ENCODE measurements around the gene GART.

GART gene

DNA sequence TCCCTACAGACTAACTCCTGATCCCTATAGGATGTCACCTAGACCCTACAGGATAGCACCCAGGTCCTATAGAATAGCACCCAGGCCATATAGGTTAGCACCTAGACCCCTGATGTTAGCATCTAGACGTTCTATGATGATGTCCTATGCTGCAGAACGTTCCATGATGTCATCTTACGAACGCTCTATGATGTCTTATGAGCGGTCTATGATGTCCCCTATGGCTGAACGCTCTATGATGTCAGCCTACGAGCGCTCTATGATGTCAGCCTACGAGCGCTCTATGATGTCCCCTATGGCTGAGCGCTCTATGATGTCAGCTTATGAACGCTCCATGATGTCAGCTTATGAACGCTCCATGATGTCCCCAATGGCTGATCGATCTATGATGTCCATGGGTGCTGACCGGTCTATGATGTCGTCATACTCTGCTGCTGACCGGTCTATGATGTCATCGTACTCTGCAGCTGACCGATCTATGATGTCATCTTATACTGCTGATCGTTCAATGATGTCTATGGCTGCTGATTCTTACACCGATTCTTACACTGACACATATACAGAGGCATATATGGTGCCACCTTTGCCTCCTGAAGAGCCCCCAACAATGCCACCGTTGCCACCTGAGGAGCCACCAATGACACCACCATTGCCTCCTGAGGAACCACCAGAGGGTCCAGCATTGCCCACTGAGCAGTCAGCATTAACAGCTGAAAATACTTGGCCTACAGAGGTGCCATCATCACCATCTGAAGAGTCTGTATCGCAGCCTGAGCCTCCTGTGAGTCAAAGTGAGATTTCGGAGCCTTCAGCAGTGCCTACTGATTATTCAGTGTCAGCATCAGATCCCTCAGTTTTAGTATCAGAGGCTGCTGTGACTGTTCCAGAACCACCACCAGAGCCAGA lies 10.4 kb upstream of the GART start:
- H3K9me2 ChIP-seq (ENCODE audit: low read depth, low read length) = no peaks in the 10 kb centered on the region
- H3K4me2 ChIP-seq (ENCODE audit: low read length) = no peak overlapping the region
- no peak overlapping the region for H3K9ac ChIP-seq (ENCODE audit: low read length)
- no peaks in the 10 kb centered on the region for H3K4me1 ChIP-seq (ENCODE audit: insufficient read depth, low read length, severe bottlenecking)
- H3K9me3 ChIP-seq (ENCODE audit: low read length) = no peaks in the 10 kb centered on the region
- TF ChIP-seq, protein P1, sequence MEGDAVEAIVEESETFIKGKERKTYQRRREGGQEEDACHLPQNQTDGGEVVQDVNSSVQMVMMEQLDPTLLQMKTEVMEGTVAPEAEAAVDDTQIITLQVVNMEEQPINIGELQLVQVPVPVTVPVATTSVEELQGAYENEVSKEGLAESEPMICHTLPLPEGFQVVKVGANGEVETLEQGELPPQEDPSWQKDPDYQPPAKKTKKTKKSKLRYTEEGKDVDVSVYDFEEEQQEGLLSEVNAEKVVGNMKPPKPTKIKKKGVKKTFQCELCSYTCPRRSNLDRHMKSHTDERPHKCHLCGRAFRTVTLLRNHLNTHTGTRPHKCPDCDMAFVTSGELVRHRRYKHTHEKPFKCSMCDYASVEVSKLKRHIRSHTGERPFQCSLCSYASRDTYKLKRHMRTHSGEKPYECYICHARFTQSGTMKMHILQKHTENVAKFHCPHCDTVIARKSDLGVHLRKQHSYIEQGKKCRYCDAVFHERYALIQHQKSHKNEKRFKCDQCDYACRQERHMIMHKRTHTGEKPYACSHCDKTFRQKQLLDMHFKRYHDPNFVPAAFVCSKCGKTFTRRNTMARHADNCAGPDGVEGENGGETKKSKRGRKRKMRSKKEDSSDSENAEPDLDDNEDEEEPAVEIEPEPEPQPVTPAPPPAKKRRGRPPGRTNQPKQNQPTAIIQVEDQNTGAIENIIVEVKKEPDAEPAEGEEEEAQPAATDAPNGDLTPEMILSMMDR (IDR thresholded peaks at IDR 0.05; ENCODE audit: low read length) = no peak
- no peak for TF ChIP-seq EZH2 (IDR thresholded peaks at IDR 0.05; ENCODE audit: borderline replicate concordance, low read length)
- H3K27ac ChIP-seq (ENCODE audit: low read depth, low read length, poor library complexity, severe bottlenecking) = no peak overlapping the region
- no peak overlapping the region for H2AFZ ChIP-seq (ENCODE audit: low read length)
- H3K4me3 ChIP-seq (ENCODE audit: low read depth, low read length, poor library complexity, severe bottlenecking) = no peak overlapping the region
- H4K20me1 ChIP-seq (ENCODE audit: insufficient read depth, low read length) = peaks cover 2% of the 10 kb centered on the region; the same call in 1 of the 2 replicates
- H3K79me2 ChIP-seq (ENCODE audit: insufficient read depth, low read length) = peaks cover 78% of the 10 kb centered on the region
- H3K27me3 ChIP-seq (ENCODE audit: insufficient read depth, low read length) = no peaks in the 10 kb centered on the region
- H3F3A ChIP-seq (ENCODE audit: insufficient read depth, low read length) = no peaks in the 10 kb centered on the region
- H3K36me3 ChIP-seq (ENCODE audit: insufficient read depth, low read length) = peaks cover 99% of the 10 kb centered on the region

GRCh38 chr21:33551664-33552063 lies 9.7 kb upstream of the GART start:
- Histone ChIP-seq H3K4me1 (ENCODE audit: insufficient read depth, low read length, severe bottlenecking) (no peaks in the 10 kb centered on the region), H3K9ac (ENCODE audit: low read length) (no peak overlapping the region), H3F3A (ENCODE audit: insufficient read depth, low read length) (no peaks in the 10 kb centered on the region), H3K4me2 (ENCODE audit: low read length) (no peak overlapping the region), H3K9me3 (ENCODE audit: low read length) (no peaks in the 10 kb centered on the region), H3K36me3 (ENCODE audit: insufficient read depth, low read length) (peaks cover 99% of the 10 kb centered on the region), H3K27ac (ENCODE audit: low read depth, low read length, poor library complexity, severe bottlenecking) (no peak overlapping the region), H4K20me1 (ENCODE audit: insufficient read depth, low read length) (peaks cover 2% of the 10 kb centered on the region; the same call in 1 of the 2 replicates), H3K4me3 (ENCODE audit: low read depth, low read length, poor library complexity, severe bottlenecking) (no peak overlapping the region), H3K27me3 (ENCODE audit: insufficient read depth, low read length) (no peaks in the 10 kb centered on the region), H3K9me2 (ENCODE audit: low read depth, low read length) (no peaks in the 10 kb centered on the region), H2AFZ (ENCODE audit: low read length) (no peak overlapping the region), H3K79me2 (ENCODE audit: insufficient read depth, low read length) (peaks cover 85% of the 10 kb centered on the region)
- TF ChIP-seq, protein P1 (IDR thresholded peaks at IDR 0.05; ENCODE audit: low read length) = no peak
- no peak for TF ChIP-seq EZH2 (IDR thresholded peaks at IDR 0.05; ENCODE audit: borderline replicate concordance, low read length)

DNA sequence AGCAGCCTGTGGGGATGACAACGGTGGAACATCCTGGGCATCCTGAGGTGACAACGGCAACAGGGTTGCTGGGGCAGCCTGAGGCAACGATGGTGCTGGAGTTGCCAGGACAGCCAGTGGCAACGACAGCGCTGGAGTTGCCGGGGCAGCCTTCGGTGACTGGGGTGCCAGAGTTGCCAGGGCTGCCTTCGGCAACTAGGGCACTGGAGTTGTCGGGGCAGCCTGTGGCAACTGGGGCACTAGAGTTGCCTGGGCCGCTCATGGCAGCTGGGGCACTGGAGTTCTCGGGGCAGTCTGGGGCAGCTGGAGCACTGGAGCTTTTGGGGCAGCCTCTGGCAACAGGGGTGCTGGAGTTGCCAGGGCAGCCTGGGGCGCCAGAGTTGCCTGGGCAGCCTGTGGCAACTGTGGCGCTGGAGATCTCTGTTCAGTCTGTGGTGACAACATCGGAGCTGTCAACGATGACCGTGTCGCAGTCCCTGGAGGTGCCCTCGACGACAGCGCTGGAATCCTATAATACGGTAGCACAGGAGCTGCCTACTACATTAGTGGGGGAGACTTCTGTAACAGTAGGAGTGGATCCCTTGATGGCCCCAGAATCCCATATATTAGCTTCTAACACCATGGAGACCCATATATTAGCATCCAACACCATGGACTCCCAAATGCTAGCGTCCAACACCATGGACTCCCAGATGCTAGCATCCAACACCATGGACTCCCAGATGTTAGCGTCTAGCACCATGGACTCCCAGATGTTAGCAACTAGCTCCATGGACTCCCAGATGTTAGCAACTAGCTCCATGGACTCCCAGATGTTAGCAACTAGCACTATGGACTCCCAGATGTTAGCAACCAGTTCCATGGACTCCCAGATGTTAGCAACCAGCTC lies 9.1 kb upstream of the GART start:
- Histone ChIP-seq H3K27me3 (ENCODE audit: insufficient read depth, low read length) (no peaks in the 10 kb centered on the region), H3K27ac (ENCODE audit: low read depth, low read length, poor library complexity, severe bottlenecking) (no peak overlapping the region), H2AFZ (ENCODE audit: low read length) (no peak overlapping the region), H3K9ac (ENCODE audit: low read length) (no peak overlapping the region), H4K20me1 (ENCODE audit: insufficient read depth, low read length) (peaks cover 2% of the 10 kb centered on the region; the same call in 1 of the 2 replicates), H3K79me2 (ENCODE audit: insufficient read depth, low read length) (peaks cover 89% of the 10 kb centered on the region), H3F3A (ENCODE audit: insufficient read depth, low read length) (no peaks in the 10 kb centered on the region), H3K4me2 (ENCODE audit: low read length) (no peak overlapping the region), H3K9me3 (ENCODE audit: low read length) (no peaks in the 10 kb centered on the region), H3K4me3 (ENCODE audit: low read depth, low read length, poor library complexity, severe bottlenecking) (no peak overlapping the region), H3K4me1 (ENCODE audit: insufficient read depth, low read length, severe bottlenecking) (peaks cover under 1% of the 10 kb centered on the region), H3K9me2 (ENCODE audit: low read depth, low read length) (no peaks in the 10 kb centered on the region), H3K36me3 (ENCODE audit: insufficient read depth, low read length) (peaks cover 99% of the 10 kb centered on the region)
- TF ChIP-seq EZH2 (IDR thresholded peaks at IDR 0.05; ENCODE audit: borderline replicate concordance, low read length) = no peak
- TF ChIP-seq, protein P1 (IDR thresholded peaks at IDR 0.05; ENCODE audit: low read length) = no peak
